GM21423 (cell line): Measurements from ENCODE around the gene MFN2.
"Not testable (repeated sequence)": the region's sequence is repeated elsewhere in the genome, so short reads cannot be mapped to it uniquely, and the experiment has no call there.

Source experiments
- ATAC-seq: cut with Tn5 transposase; IDR thresholded peaks from one replicate; pipeline ENCODE4 v1.9.1; 2021; ENCODE audit warnings: mild to moderate bottlenecking, moderate library complexity; ENCODE audit not compliant: unreplicated experiment

The MFN2 gene

GRCh38 chr1:11997081-11997850 lies 17.0 kb downstream of the MFN2 start:
- ATAC-seq, result no peak

- ATAC-seq, result no peak
Observed at GRCh38 chr1:11998636-11999035, 18.4 kb downstream of the MFN2 start.

- ATAC-seq, result no peak
Observed at GRCh38 chr1:11999236-11999635, 19.0 kb downstream of the MFN2 start.

GRCh38 chr1:12001249-12001917 lies 21.1 kb downstream of the MFN2 start:
- ATAC-seq, result no peak

- ATAC-seq, result no peak
Observed at GRCh38 chr1:12001996-12002493, 21.8 kb downstream of the MFN2 start.

- no peak for ATAC-seq
Observed at GRCh38 chr1:12003762-12004161, 23.5 kb downstream of the MFN2 start.

GRCh38 chr1:12005488-12006166 lies 25.4 kb downstream of the MFN2 start:
- no peak for ATAC-seq

GRCh38 chr1:12006167-12006921 lies 26.1 kb downstream of the MFN2 start:
- no peak for ATAC-seq

GRCh38 chr1:12007204-12007603 lies 27.0 kb downstream of the MFN2 start:
- no peak for ATAC-seq

- ATAC-seq, result not testable (repeated sequence)
Observed at GRCh38 chr1:12008355-12008754, 28.1 kb downstream of the MFN2 start.

- ATAC-seq, result no peak
Observed at GRCh38 chr1:12009318-12009947, 29.2 kb downstream of the MFN2 start.

GRCh38 chr1:12010746-12011570 lies 30.7 kb downstream of the MFN2 start:
- no peak for ATAC-seq

GRCh38 chr1:12011998-12012397 lies 31.8 kb downstream of the MFN2 start:
- ATAC-seq, result no peak

GRCh38 chr1:12012560-12013316 lies 32.5 kb downstream of the MFN2 start:
- ATAC-seq, result no peak

GRCh38 chr1:12014141-12014991 lies 34.1 kb downstream of the MFN2 start:
- no peak for ATAC-seq

- ATAC-seq, result no peak
Observed at GRCh38 chr1:12015001-12015491, 34.8 kb downstream of the MFN2 start.

GRCh38 chr1:12015499-12015898 lies 35.3 kb downstream of the MFN2 start:
- no peak for ATAC-seq

GRCh38 chr1:12016182-12016581 lies 35.9 kb downstream of the MFN2 start:
- ATAC-seq, result no peak
